HL-60 (cell line): ENCODE measurements around the gene CKAP5.

Experiments used
- DNase-seq, 2 experiments: peaks; one replicate each; pipeline ENCODE4 v3.0.0-alpha.2; 2010 to 2020; ENCODE audit warnings: low read depth in 1 of 2, low spot score in 1 of 2
- H3K27ac ChIP-seq: fragments of 250-450 bp; sonication (Bioruptor Pico); replicated peaks from 2 replicates; pipeline ENCODE4 v1.5.1; 2020; ENCODE audit warnings: mild to moderate bottlenecking, moderate library complexity
- H3K27me3 ChIP-seq: fragments of 250-450 bp; sonication (Bioruptor Pico); 2 replicates; pipeline ENCODE4 v1.5.1; 2021; ENCODE audit warnings: mild to moderate bottlenecking, moderate library complexity; ENCODE audit not compliant: insufficient read depth, poor library complexity, severe bottlenecking
- H3K4me3 ChIP-seq: replicated peaks from 2 replicates; pipeline ENCODE4 v1.5.1; 2011; ENCODE audit warnings: mild to moderate bottlenecking, control low read depth, low read length; ENCODE audit not compliant: insufficient read depth
- CTCF ChIP-seq: IDR thresholded peaks from one replicate; pipeline ENCODE4 v1.5.1; 2011; ENCODE audit warnings: low read length, control low read depth, inconsistent platforms; ENCODE audit not compliant: insufficient read depth
- GABPA ChIP-seq: IDR thresholded peaks from 2 replicates; pipeline ENCODE4 v1.6.1; 2012; ENCODE audit warnings: low read depth
- POLR2AphosphoS5 ChIP-seq: IDR thresholded peaks from 2 replicates; pipeline ENCODE4 v1.6.1; 2012; ENCODE audit warnings: low read depth
- REST ChIP-seq: IDR thresholded peaks from 2 replicates; pipeline ENCODE4 v1.6.1; 2012; ENCODE audit warnings: low read depth; ENCODE audit not compliant: insufficient replicate concordance
- SPI1 ChIP-seq: IDR thresholded peaks from 2 replicates; pipeline ENCODE4 v1.6.1; 2012; ENCODE audit warnings: low read depth, mild to moderate bottlenecking, borderline replicate concordance

Gene CKAP5

GRCh38 chr11:46886211-46886610 is 40.1 kb upstream of the CKAP5 start:
- Histone ChIP-seq H3K27me3 (no peaks in the 10 kb centered on the region), H3K4me3 (no peak overlapping the region), H3K27ac (no peak overlapping the region)
- TF ChIP-seq GABPA = no peak
- TF ChIP-seq REST = no peak
- no peak for TF ChIP-seq POLR2AphosphoS5
- no peak for TF ChIP-seq CTCF
- no peak for TF ChIP-seq SPI1
- no peak for DNase-seq

- Histone ChIP-seq H3K27ac (no peak overlapping the region), H3K27me3 (no peaks in the 10 kb centered on the region), H3K4me3 (no peak overlapping the region)
- no peak for TF ChIP-seq SPI1
- TF ChIP-seq GABPA = no peak
- TF ChIP-seq REST = no peak
- TF ChIP-seq POLR2AphosphoS5 = no peak
- TF ChIP-seq CTCF = no peak
- DNase-seq = no peak
Measured at GRCh38 chr11:46879056-46879585, 33.0 kb upstream of the CKAP5 start.

GRCh38 chr11:46877580-46877979 is 31.5 kb upstream of the CKAP5 start:
- no peak for DNase-seq
- H3K27me3 ChIP-seq = no peaks in the 10 kb centered on the region
- no peak overlapping the region for H3K27ac ChIP-seq
- TF ChIP-seq POLR2AphosphoS5 = no peak
- TF ChIP-seq GABPA = no peak
- no peak for TF ChIP-seq REST
- TF ChIP-seq CTCF = no peak
- TF ChIP-seq SPI1 = no peak
- H3K4me3 ChIP-seq = no peak overlapping the region
